Glomerular visceral epithelial cell (primary cell): ENCODE data around the gene DPEP2NB.

Experiments used
- DNase-seq: peaks from one replicate; pipeline ENCODE4 v3.0.0-alpha.2; 2016; ENCODE audit errors: extremely low spot score

Gene DPEP2NB, protein sequence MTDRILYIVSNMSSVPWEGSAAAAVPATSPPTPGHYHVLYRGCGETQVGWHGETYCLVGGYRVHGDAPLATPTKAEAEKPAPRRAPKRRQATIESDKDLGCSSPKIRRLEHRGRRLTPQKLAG

GRCh38 chr16:68015681-68016080, at the start of gene DPEP2NB:
TSS of gene DPEP2NB (minus strand) at chr16:68015911. CDS start at chr16:68015770, 141 bp downstream.
- DNase-seq = no peak

GRCh38 chr16:68064791-68065365, 49.2 kb upstream of the DPEP2NB start:
- DNase-seq = peak; percentile 70

DNA sequence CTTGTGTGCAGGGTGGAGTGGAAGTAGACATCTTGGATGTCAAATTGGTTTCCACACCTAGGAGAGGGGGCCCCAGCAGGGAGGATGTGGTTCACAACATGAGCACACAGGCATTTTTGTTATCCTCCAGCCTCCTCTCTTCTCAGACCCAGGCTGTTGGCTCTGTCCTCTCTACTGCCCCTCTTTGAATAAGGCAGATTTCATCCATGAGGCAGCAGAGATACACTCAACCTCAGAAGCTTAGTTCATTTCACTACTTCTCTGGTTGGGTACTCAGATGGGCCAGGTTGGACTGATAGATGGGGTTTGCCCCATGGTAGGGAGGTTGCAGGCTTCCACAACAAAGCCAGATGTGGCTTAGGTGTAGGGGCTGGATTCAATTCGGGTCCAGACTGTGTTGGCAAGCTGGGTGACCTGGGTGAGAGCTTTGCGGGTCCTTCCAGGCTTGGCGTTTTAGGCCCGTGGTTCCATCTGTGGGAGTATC, 47.2 kb upstream of the DPEP2NB start:
- no peak for DNase-seq

GRCh38 chr16:68061396-68061795, 45.7 kb upstream of the DPEP2NB start:
- DNase-seq = no peak

DNA sequence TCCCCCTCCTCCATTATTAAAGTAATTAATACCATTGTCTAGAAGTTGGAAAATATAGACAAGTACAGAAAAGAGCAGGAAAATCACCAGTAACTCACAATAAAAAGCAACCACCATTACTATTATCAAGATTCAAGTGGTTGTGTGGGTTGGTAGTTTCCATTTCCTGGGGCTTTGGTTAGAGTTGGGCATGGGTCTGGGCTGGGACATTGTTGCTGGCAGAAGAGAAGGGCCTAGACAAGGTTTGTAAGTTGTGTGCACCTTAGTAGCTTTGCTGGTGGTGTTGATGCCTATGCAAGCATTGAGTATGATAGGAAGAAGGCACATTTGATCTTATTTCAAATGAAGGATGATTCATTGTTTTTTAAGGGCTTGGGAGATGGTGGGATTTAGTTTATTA, 44.1 kb upstream of the DPEP2NB start:
- DNase-seq = no peak

- no peak for DNase-seq
Observed at GRCh38 chr16:68055395-68055794, 39.7 kb upstream of the DPEP2NB start.

- DNase-seq = no peak
Observed at GRCh38 chr16:68049449-68049848, 33.7 kb upstream of the DPEP2NB start.

DNA sequence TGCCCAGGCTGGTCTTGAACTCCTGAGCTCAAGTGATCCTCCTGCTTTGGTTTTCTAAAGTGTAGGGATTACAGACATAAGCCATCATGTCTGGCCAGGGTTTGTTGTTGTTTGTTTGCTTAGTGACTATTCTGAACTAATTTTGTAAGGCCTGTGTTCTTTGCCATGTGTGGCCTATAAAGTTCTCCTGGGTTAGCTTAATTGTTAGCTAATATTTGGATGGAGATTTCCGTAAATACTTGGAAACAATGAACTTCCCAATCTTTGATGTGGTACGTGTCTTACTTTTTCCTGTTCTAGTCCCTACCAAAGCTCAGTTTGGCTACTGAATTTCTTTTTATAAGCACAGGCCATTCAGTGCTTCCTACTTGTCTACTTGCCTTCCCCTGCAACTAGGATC, 32.3 kb upstream of the DPEP2NB start:
- no peak for DNase-seq

DNA sequence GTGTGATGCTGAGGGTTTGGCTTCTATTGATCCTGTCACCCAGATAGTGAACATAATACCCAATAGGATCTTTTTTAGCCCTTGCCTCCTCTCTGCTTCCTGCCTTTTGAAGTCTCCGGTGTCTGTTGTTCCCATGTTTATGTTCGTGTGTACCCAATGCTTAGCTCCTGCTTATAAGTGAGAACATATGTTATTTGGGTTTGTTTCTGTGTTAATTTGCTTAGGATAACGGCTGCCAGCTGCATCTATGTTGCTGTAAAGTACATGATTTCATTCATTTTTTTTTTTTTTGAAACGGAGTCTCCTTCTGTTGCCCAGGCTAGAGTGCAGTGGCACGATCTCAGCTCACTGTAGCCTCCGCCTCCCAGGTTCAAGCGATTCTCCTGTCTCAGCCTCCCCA, 30.4 kb upstream of the DPEP2NB start:
- DNase-seq = no peak

GRCh38 chr16:68041783-68042182, 26.1 kb upstream of the DPEP2NB start:
- DNase-seq = no peak

DNA sequence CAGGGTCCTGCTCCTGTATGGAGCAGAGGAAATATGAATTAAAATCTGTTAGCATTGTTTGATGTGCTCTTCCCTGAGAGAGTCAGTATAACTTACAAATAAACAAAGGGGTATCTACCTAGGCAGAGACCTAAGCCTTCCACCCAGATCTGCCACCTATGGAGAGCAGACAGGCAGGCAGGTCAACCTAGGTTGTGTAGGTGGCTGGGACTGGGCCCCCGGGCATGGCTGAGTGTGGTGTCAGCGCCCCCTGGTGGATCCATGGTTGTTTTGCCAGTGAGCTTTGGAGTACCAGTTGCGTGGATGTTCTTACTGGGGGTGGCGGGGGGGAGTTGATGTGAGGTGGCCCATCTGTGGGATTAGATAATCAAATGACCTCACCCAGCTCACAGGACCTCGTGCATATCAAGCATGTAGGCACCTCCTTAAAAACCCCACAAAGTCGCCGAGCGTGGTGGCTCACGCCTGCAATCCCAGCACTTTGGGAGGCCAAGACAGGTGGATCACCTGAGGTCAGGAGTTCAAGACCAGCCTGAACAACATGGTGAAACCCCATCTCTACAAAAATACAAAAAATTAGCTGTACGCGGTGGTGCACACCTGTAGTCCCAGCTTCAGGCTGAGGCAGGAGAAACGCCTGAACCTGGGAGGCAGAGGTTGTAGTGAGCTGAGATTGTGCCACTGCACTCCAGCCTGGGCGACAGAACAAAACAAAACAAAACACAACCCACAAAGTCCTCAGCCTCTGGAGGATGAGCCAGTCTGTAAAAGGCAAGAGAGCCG, 25.0 kb upstream of the DPEP2NB start:
- DNase-seq = peak; percentile 74

DNA sequence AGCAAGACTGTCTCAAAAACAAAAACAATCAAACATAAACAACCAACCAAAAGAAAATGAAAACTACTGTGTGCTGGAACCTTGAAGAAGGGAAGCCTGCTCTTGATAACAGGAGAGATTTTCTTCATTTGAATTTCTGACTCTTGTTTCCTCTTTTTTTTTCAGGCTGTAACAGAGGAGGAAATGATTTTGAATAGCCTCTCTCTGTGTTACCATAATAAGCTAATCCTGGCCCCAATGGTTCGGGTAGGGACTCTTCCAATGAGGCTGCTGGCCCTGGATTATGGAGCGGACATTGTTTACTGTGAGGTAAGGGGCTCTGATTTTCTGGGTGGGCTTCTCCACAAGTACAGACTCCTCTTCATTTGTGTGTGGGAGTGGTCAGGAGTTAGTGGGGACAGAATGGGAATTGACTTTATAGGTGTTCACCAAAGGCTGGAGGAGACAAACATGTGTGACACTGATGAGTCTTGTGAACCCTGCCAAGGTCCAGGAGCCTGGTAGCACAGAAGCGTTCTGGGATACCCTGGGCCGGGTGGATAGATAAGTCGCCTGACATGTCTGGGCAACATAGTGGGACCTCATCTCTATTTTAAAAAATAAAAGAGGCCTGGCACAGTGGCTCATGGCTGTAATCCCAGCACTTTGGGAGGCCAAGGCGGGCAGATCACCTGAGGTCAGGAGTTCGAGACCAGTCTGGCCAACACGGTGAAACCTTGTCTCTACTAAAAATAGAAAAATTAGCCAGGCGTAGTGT, 22.3 kb upstream of the DPEP2NB start:
- no peak for DNase-seq

DNA sequence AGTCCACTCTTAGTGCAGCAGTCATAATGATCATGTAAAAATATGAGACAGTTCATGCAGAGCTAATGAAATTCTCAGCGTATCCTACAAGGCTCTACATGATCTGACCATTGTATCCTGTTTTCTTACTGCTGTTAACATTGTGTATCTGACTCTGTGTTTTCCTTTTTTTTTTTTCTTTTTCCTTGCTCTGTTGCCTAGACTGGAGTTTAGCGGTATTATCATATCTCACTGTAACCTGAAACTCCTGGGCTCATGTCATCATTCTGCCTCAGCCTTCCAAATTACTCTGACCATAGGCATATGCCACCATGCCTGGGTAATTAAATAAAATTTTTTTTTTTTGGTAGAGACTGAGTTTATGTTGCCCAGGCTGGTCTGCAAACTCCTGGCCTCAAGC, 19.5 kb upstream of the DPEP2NB start:
- no peak for DNase-seq

DNA sequence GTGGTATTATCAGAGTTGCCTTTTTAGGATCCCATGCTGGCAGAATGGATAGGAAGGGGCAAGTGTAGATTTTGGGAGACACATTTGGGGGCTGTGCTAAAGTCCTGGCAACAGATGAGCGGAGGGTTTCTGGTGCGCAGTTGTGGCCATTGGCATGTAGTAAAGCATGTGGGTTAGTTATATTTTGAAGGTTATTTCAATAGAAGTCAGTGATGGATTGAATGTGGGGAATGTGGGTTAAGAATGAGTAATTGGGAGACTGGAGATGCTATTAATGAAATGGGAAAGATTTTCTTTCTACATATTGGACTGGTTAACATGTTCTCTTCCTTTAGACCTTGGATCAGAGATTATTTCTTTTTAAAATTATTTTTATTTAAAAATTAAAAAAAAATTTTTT, 17.4 kb upstream of the DPEP2NB start:
- DNase-seq = no peak

- peak; percentile 13 for DNase-seq
Observed at GRCh38 chr16:68031951-68032350, 16.2 kb upstream of the DPEP2NB start.

DNA sequence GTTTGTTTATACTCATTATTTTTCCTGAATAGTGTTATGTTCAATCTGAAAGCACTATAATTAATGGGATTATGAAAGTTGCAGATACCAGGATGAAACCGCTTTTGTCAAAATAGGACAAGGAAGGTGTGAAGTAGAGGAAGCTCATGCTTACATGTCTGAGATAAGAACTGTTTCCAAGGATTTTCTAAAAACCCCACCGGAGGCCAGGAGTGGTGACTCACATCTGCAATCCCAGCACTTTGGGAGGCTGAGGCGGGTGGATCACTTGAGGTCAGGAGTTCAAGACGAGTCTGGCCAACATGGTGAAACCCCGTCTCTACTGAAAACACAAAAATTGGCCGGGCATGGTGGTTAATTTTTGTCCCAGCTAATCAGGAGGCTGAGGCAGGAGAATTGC, 14.4 kb upstream of the DPEP2NB start:
- DNase-seq = peak; percentile 13

GRCh38 chr16:68028996-68029395, 13.3 kb upstream of the DPEP2NB start:
- no peak for DNase-seq

GRCh38 chr16:68022728-68023537, 7.2 kb upstream of the DPEP2NB start, which contains the start of the genes DDX28 and DUS2:
TSS of gene DDX28 (minus strand) at chr16:68023232. CDS start at chr16:68023202, 30 bp downstream.
TSS of gene DUS2 (plus strand) at chr16:68023284. CDS start at chr16:68038024, 14,740 bp downstream.
- peak; percentile 84 for DNase-seq

- DNase-seq = no peak
Observed at GRCh38 chr16:68022278-68022727, 6.6 kb upstream of the DPEP2NB start.

GRCh38 chr16:68021490-68021889, 5.8 kb upstream of the DPEP2NB start:
- no peak for DNase-seq

DNA sequence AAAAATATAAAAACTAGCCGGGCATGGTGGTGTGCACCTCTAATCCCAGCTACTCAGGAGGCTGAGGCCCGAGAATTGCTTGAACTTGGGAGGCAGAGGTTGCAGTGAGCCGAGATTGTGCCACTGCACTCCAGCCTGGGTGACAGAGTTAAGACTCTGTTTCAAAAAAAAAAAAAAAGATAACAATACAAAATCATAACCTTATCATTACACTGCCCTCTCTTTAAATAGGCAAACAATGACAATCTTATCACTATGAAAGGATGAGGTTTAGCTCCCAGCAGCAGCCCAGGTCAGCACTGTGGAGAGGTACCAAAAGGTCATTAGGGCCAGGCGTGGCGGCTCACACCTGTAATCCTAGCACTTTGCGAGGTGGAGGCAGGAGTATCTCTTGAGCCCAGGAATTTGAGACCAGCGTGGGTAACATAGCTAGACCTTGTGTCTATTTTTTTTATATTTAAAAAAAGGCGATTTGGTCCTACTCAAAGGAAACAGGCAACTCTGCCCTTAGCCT, 3.5 kb upstream of the DPEP2NB start:
- no peak for DNase-seq
